ENCODE measurements around the gene SYNGAP1. TPM values are rescaled to one million over a fixed set of nuclear protein-coding genes. Genes with fewer than 3 reads are reported as not detected.

Gene SYNGAP1
- polyA plus RNA-seq, 1 donor from 2014 or later, result 4.3 TPM

GRCh38 chr6:33504486-33504885, 84.6 kb downstream of the SYNGAP1 start:
- no peak overlapping the region for H2AFZ ChIP-seq (ENCODE audit: low read depth, low read length)
- TF ChIP-seq RAD21 (conservative IDR thresholded peaks at IDR 0.05), result no peak
- no peaks in the 10 kb centered on the region for H3F3A ChIP-seq (ENCODE audit: insufficient read depth, low read length, poor library complexity, severe bottlenecking)
- H3K9me3 ChIP-seq (ENCODE audit: low read length), result no peaks in the 10 kb centered on the region
- no peak overlapping the region for H3K4me2 ChIP-seq (ENCODE audit: low read length)
- H3K36me3 ChIP-seq (ENCODE audit: insufficient read depth, low read length), result no peaks in the 10 kb centered on the region
- H3K79me2 ChIP-seq (replicated peaks; ENCODE audit: insufficient read depth, low read length), result no peaks in the 10 kb centered on the region
- H3K27ac ChIP-seq (ENCODE audit: low read length), result no peak overlapping the region
- no peaks in the 10 kb centered on the region for H4K20me1 ChIP-seq (ENCODE audit: insufficient read depth)
- no peaks in the 10 kb centered on the region for H3K9me2 ChIP-seq (ENCODE audit: insufficient read depth, low read length)
- H3K4me3 ChIP-seq (ENCODE audit: low read length), result no peak overlapping the region
- no peak overlapping the region for H3K9ac ChIP-seq (ENCODE audit: low read length)
- H3K27me3 ChIP-seq (ENCODE audit: insufficient read depth, low read depth, low read length), result no peaks in the 10 kb centered on the region

Small RNA genes lying within 50 kb of the gene (small RNA-seq; reads per million reads assigned to genes)
- gene RPL35AP4 (0 reads per million in 3 experiments), gene ZBTB9 (0 reads per million in 3 experiments)

Other genes with a start within 250 kb of the SYNGAP1 start
- gene COL11A2, start 227.6 kb upstream of the SYNGAP1 start, polyA plus RNA-seq, result 9.8 and 20.2 TPM in 2 replicates
- gene RXRB, start 219.4 kb upstream of the SYNGAP1 start, polyA plus RNA-seq, result 60.7 and 71.2 TPM in 2 replicates
- 99.8 and 120 TPM in 2 replicates for gene SLC39A7, start 219.2 kb upstream of the SYNGAP1 start, polyA plus RNA-seq
- gene HSD17B8, start 215.4 kb upstream of the SYNGAP1 start, polyA plus RNA-seq, result 7.3 and 10.3 TPM in 2 replicates
- gene RING1, start 211.6 kb upstream of the SYNGAP1 start, polyA plus RNA-seq, result 107 and 121 TPM in 2 replicates
- gene VPS52, start 148.2 kb upstream of the SYNGAP1 start, polyA plus RNA-seq, result 29.1 and 34.6 TPM in 2 replicates
- gene RPS18, start 148.0 kb upstream of the SYNGAP1 start, polyA plus RNA-seq, result 1,894 and 2,078 TPM in 2 replicates
- 2.5 and 7.0 TPM in 2 replicates for gene B3GALT4, start 142.9 kb upstream of the SYNGAP1 start, polyA plus RNA-seq
- 62.5 and 73.2 TPM in 2 replicates for gene WDR46, start 130.8 kb upstream of the SYNGAP1 start, polyA plus RNA-seq
- gene PFDN6, start 130.5 kb upstream of the SYNGAP1 start, polyA plus RNA-seq, result 97.8 and 109 TPM in 2 replicates
- gene RGL2, start 121.1 kb upstream of the SYNGAP1 start, polyA plus RNA-seq, result 120 and 141 TPM in 2 replicates
- gene TAPBP, start 106.0 kb upstream of the SYNGAP1 start, polyA plus RNA-seq, result 1.2 and 5.5 TPM in 2 replicates
- gene ZBTB22, start 102.3 kb upstream of the SYNGAP1 start, polyA plus RNA-seq, result 16.5 and 30.0 TPM in 2 replicates
- 39.3 and 66.0 TPM in 2 replicates for gene DAXX, start 97.1 kb upstream of the SYNGAP1 start, polyA plus RNA-seq
- gene KIFC1, start 28.2 kb upstream of the SYNGAP1 start, polyA plus RNA-seq, result 0.52 and 2.1 TPM in 2 replicates
- 102 and 112 TPM in 2 replicates for gene PHF1, start 9.1 kb upstream of the SYNGAP1 start, polyA plus RNA-seq
- 341 and 343 TPM in 2 replicates for gene CUTA, start 2.0 kb upstream of the SYNGAP1 start, polyA plus RNA-seq
- gene ZBTB9, start 34.5 kb downstream of the SYNGAP1 start, polyA plus RNA-seq, result 6.8 and 7.7 TPM in 2 replicates
- gene BAK1, start 160.2 kb downstream of the SYNGAP1 start, polyA plus RNA-seq, result 15.4 and 21.9 TPM in 2 replicates
- gene ITPR3, start 201.3 kb downstream of the SYNGAP1 start, polyA plus RNA-seq, result 0.11 and 0.16 TPM in 2 replicates

All from neural cell (in vitro differentiated cells).